H1 (cell line): Measurements from ENCODE around the gene EPX. TPM values are rescaled to one million over a fixed set of nuclear protein-coding genes. Genes with fewer than 3 reads are reported as not detected.

Source experiments
- CTCF ChIA-PET: fragments of 300-600 bp; sonication (Branson Sonifier 250); formaldehyde crosslinking; loops from one replicate; lab custom pipeline; 2021; ENCODE audit not compliant: partially characterized antibody; lab: Charles Lee
- POLR2A ChIA-PET: fragments of 300-600 bp; sonication (Branson Sonifier 250); formaldehyde crosslinking; loops from one replicate; lab custom pipeline; 2021; ENCODE audit warnings: inconsistent platforms; ENCODE audit not compliant: partially characterized antibody; lab: Charles Lee
- DNase-seq, 2 experiments: peaks; one replicate each; pipeline versions ENCODE4 v3.0.0 to v3.0.0-alpha.2; 2010 to 2022; ENCODE audit warnings: low spot score in 2 of 2, low read depth in 1 of 2, mixed read lengths in 1 of 2
- FAIRE-seq: peaks from 2 replicates; lab custom pipeline; 2011; peaks lifted over from hg19 to GRCh38; lab: Jason Lieb, UNC
- H2AFZ ChIP-seq: 2 replicates; pipeline ENCODE4 v1.8.1; 2012; ENCODE audit warnings: low read length, inconsistent platforms
- H2AK5ac ChIP-seq: 2 replicates; pipeline ENCODE4 v1.6.1; 2013; ENCODE audit warnings: low read depth, low read length
- H2BK120ac ChIP-seq: replicated peaks from 2 replicates; pipeline ENCODE3; 2013; ENCODE audit warnings: low read depth, low read length, inconsistent platforms
- H2BK12ac ChIP-seq: 2 replicates; pipeline ENCODE4 v1.6.1; 2013; ENCODE audit warnings: low read depth, low read length
- H2BK15ac ChIP-seq: 2 replicates; pipeline ENCODE4 v1.6.1; 2013; ENCODE audit warnings: low read length
- H2BK20ac ChIP-seq: 2 replicates; pipeline ENCODE4 v1.6.1; 2013; ENCODE audit warnings: low read length
- H2BK5ac ChIP-seq: 2 replicates; pipeline ENCODE4 v1.6.1; 2013; ENCODE audit warnings: low read depth, low read length
- H3K14ac ChIP-seq: 2 replicates; pipeline ENCODE4 v1.6.1; 2013; ENCODE audit warnings: inconsistent platforms; ENCODE audit not compliant: insufficient read length
- H3K18ac ChIP-seq: 2 replicates; pipeline ENCODE4 v1.6.1; 2013; ENCODE audit warnings: low read length; ENCODE audit errors: extremely low read depth
- H3K23ac ChIP-seq: 2 replicates; pipeline ENCODE4 v1.6.1; 2013; ENCODE audit warnings: inconsistent platforms; ENCODE audit not compliant: insufficient read length
- H3K23me2 ChIP-seq: 2 replicates; pipeline ENCODE4 v1.6.1; 2013; ENCODE audit warnings: low read depth, low read length
- H3K27ac ChIP-seq: 2 replicates; pipeline ENCODE4 v1.6.1; 2011; ENCODE audit warnings: low read depth, low read length, inconsistent platforms
- H3K27me3 ChIP-seq, 4 experiments: replicated peaks in 1 of 4; 1 replicate in 1 of 4; 2 replicates in 3 of 4; pipeline versions ENCODE4 v1.6.1 to v1.8.1; 2011 to 2013; ENCODE audit warnings: low read length in 3 of 4, mild to moderate bottlenecking in 3 of 4, inconsistent platforms in 2 of 4, mixed read lengths in 2 of 4, moderate library complexity in 1 of 4; ENCODE audit not compliant: control insufficient read depth in 3 of 4, insufficient read depth in 3 of 4; ENCODE audit errors: extremely low read depth in 1 of 4
- H3K36me3 ChIP-seq, 4 experiments: 2 replicates each; pipeline versions ENCODE4 v1.6.1 to v1.8.1; 2011 to 2013; ENCODE audit warnings: mild to moderate bottlenecking in 4 of 4, low read length in 3 of 4, moderate library complexity in 2 of 4, control low read depth in 1 of 4, inconsistent platforms in 1 of 4; ENCODE audit not compliant: insufficient read depth in 4 of 4, control insufficient read depth in 2 of 4
- H3K4ac ChIP-seq: replicated peaks from 2 replicates; pipeline ENCODE3; 2013; ENCODE audit warnings: low read length, low read depth, mixed read lengths, inconsistent platforms; ENCODE audit not compliant: insufficient read length
- H3K4me1 ChIP-seq, 4 experiments: replicated peaks in 1 of 4; 1 replicate in 1 of 4; 2 replicates in 3 of 4; pipeline versions ENCODE4 v1.6.1 to v1.8.1; 2011 to 2013; ENCODE audit warnings: low read length in 3 of 4, inconsistent platforms in 2 of 4, mixed read lengths in 1 of 4; ENCODE audit not compliant: insufficient read depth in 4 of 4, control insufficient read depth in 3 of 4
- H3K4me2 ChIP-seq, 2 experiments: 2 replicates each; pipeline versions ENCODE4 v1.6.1 to v1.8.1; 2011 to 2013; ENCODE audit warnings: low read depth in 2 of 2, low read length in 2 of 2, control low read depth in 1 of 2, inconsistent platforms in 1 of 2, mild to moderate bottlenecking in 1 of 2; ENCODE audit not compliant: insufficient read depth in 1 of 2
- H3K4me3 ChIP-seq, 4 experiments: fragments of 200-600, 300-600 bp in 1 of 4; sonication (generic), shearing (Covaris generic), sonication (Bioruptor Twin) in 1 of 4; 2 replicates each; pipeline versions ENCODE4 v1.5.1 to v1.8.1; 2011 to 2016; ENCODE audit warnings: low read length in 4 of 4, low read depth in 3 of 4, control low read depth in 2 of 4, inconsistent platforms in 2 of 4, mild to moderate bottlenecking in 2 of 4, mixed read lengths in 1 of 4, moderate library complexity in 1 of 4; ENCODE audit not compliant: insufficient read depth in 2 of 4; ENCODE audit errors: extremely low read depth in 1 of 4
- H3K56ac ChIP-seq: replicated peaks from 2 replicates; pipeline ENCODE3; 2013; ENCODE audit warnings: low read depth, mild to moderate bottlenecking, mixed read lengths, low read length, inconsistent platforms; ENCODE audit not compliant: insufficient read length
- H3K79me1 ChIP-seq: 2 replicates; pipeline ENCODE4 v1.6.1; 2013; ENCODE audit warnings: low read depth, low read length, control low read depth
- H3K79me2 ChIP-seq, 2 experiments: 2 replicates each; pipeline versions ENCODE4 v1.6.1 to v1.8.1; 2012 to 2013; ENCODE audit warnings: low read length in 2 of 2, mild to moderate bottlenecking in 2 of 2, inconsistent platforms in 1 of 2; ENCODE audit not compliant: insufficient read depth in 2 of 2, control insufficient read depth in 1 of 2
- H3K9ac ChIP-seq, 4 experiments: replicated peaks in 1 of 4; 1 replicate in 1 of 4; 2 replicates in 3 of 4; pipeline versions ENCODE4 v1.6.1 to v1.8.1; 2011 to 2013; ENCODE audit warnings: low read depth in 3 of 4, low read length in 3 of 4, control low read depth in 2 of 4, mild to moderate bottlenecking in 2 of 4, moderate library complexity in 2 of 4, inconsistent platforms in 1 of 4; ENCODE audit errors: extremely low read depth in 1 of 4
- H3K9me3 ChIP-seq, 2 experiments: 2 replicates each; pipeline versions ENCODE4 v1.6.1 to v1.8.1; 2012 to 2013; ENCODE audit warnings: mild to moderate bottlenecking in 2 of 2, moderate library complexity in 2 of 2, control low read depth in 1 of 2, inconsistent platforms in 1 of 2, low read depth in 1 of 2, low read length in 1 of 2, mixed read lengths in 1 of 2; ENCODE audit not compliant: insufficient read depth in 2 of 2
- H4K20me1 ChIP-seq, 2 experiments: replicated peaks in 1 of 2; 2 replicates each; pipeline versions ENCODE3 to v1.8.1; 2011 to 2013; ENCODE audit warnings: inconsistent platforms in 2 of 2, low read length in 2 of 2, mild to moderate bottlenecking in 1 of 2; ENCODE audit not compliant: insufficient read depth in 2 of 2, control insufficient read depth in 1 of 2
- H4K5ac ChIP-seq: 2 replicates; pipeline ENCODE4 v1.6.1; 2013; ENCODE audit warnings: low read length, low read depth, mixed read lengths, inconsistent platforms; ENCODE audit not compliant: insufficient read length
- H4K8ac ChIP-seq: 2 replicates; pipeline ENCODE4 v1.8.0; 2013; ENCODE audit warnings: mild to moderate bottlenecking, moderate library complexity, low read length, inconsistent platforms; ENCODE audit not compliant: insufficient read depth; ENCODE audit errors: extremely low read depth
- H4K91ac ChIP-seq: replicated peaks from 2 replicates; pipeline ENCODE3; 2013; ENCODE audit warnings: low read length, mixed read lengths, inconsistent platforms; ENCODE audit not compliant: insufficient read length
- ASH2L ChIP-seq: fragments of 200-600, 300-600 bp; sonication (generic); IDR thresholded peaks from one replicate; pipeline ENCODE4 v1.7.1; 2017; ENCODE audit warnings: low read length
- BCL11A ChIP-seq, 2 experiments: IDR thresholded peaks; one replicate each; pipeline ENCODE4 v1.6.1; 2011; ENCODE audit warnings: low read depth in 2 of 2, low read length in 2 of 2, mild to moderate bottlenecking in 2 of 2
- BRCA1 ChIP-seq: IDR thresholded peaks from 2 replicates; pipeline ENCODE4 v1.6.1; 2012; ENCODE audit warnings: low read depth, low read length, improper control_type of control experiment
- EGR1 ChIP-seq: IDR thresholded peaks from 2 replicates; pipeline ENCODE4 v1.6.1; 2011; ENCODE audit warnings: low read depth, low read length, borderline replicate concordance
- GTF2F1 ChIP-seq: IDR thresholded peaks from 2 replicates; pipeline ENCODE4 v1.6.1; 2012; ENCODE audit warnings: low read depth, low read length, improper control_type of control experiment, borderline replicate concordance
- POLR2AphosphoS5 ChIP-seq: IDR thresholded peaks from 2 replicates; pipeline ENCODE4 v1.6.1; 2011; ENCODE audit warnings: low read depth, low read length
- RAD21 ChIP-seq, 2 experiments: IDR thresholded peaks in 1 of 2; conservative IDR thresholded peaks in 1 of 2; 2 replicates each; pipeline ENCODE4 v1.6.1; 2011; ENCODE audit warnings: low read depth in 2 of 2, low read length in 2 of 2, improper control_type of control experiment in 1 of 2, inconsistent platforms in 1 of 2, mild to moderate bottlenecking in 1 of 2, moderate library complexity in 1 of 2
- SIRT6 ChIP-seq: IDR thresholded peaks from one replicate; pipeline ENCODE4 v1.7.1; 2012; ENCODE audit warnings: low read length, inconsistent platforms
- SP1 ChIP-seq: IDR thresholded peaks from 2 replicates; pipeline ENCODE4 v1.6.1; 2011; ENCODE audit warnings: low read depth, low read length
- SP2 ChIP-seq: IDR thresholded peaks from 2 replicates; pipeline ENCODE4 v1.6.1; 2012; ENCODE audit warnings: mild to moderate bottlenecking, low read length, inconsistent platforms
- TCF12 ChIP-seq: IDR thresholded peaks from 2 replicates; pipeline ENCODE4 v1.6.1; 2011; ENCODE audit warnings: low read depth, mild to moderate bottlenecking, low read length
- YY1 ChIP-seq: IDR thresholded peaks from 2 replicates; pipeline ENCODE4 v1.6.1; 2011; ENCODE audit warnings: low read depth, mild to moderate bottlenecking, low read length
- WGBS, 2 experiments: shearing (Covaris generic) in 1 of 2; methylation state at CpG; one replicate each; pipeline versions ENCODE4 v1.1.6 to v1.1.7; 2013 to 2015; ENCODE audit warnings: low lambda C conversion rate in 2 of 2, mixed read lengths in 2 of 2, inconsistent platforms in 1 of 2, low coverage in 1 of 2, missing lambda C conversion rate in 1 of 2; ENCODE audit not compliant: insufficient replicate concordance in 2 of 2, insufficient coverage in 1 of 2, insufficient read length in 1 of 2; ENCODE audit errors: extremely low coverage in 1 of 2, missing lambda C conversion rate in 1 of 2; 5-methylcytosine and 5-hydroxymethylcytosine counted together
- polyA plus RNA-seq, 7 experiments: library from polyadenylated mRNA; depleted of rRNA in 3 of 7; stranded (reverse) in 5 of 7; unstranded in 2 of 7; fragments of >200 nt in 5 of 7; fragments of 200-250 nt in 2 of 7; gene quantifications; 1 replicate in 5 of 7; 2 replicates in 1 of 7; 4 replicates in 1 of 7; pipeline versions ENCODE4 v1.2.1 to v1.2.3, GENCODE V29; 2011 to 2013; ENCODE audit warnings: missing spikeins in 2 of 7, mixed read lengths in 2 of 7
- total RNA-seq: library from RNA; stranded (reverse); fragmentation: NEBNext Ultra II Directional; extraction: Animal tissue kit (Norgen Biotek cat#: 25700); gene quantifications from 2 replicates; pipeline ENCODE4 v1.2.1, GENCODE V29; 2021
- TF ChIP-seq, protein P1 (sequence below): IDR thresholded peaks from 2 replicates; pipeline ENCODE4 v1.6.1; 2012; ENCODE audit warnings: inconsistent platforms
- TF ChIP-seq, protein P2 (sequence below): IDR thresholded peaks from 2 replicates; pipeline ENCODE4 v1.6.1; 2011; ENCODE audit warnings: low read length, improper control_type of control experiment

EPX gene
- total and polyA plus RNA-seq, 2 of the 8 experiments (the other 6 are each of a cell fraction or from before 2014, with no cell fraction given) = not detected

DNA sequence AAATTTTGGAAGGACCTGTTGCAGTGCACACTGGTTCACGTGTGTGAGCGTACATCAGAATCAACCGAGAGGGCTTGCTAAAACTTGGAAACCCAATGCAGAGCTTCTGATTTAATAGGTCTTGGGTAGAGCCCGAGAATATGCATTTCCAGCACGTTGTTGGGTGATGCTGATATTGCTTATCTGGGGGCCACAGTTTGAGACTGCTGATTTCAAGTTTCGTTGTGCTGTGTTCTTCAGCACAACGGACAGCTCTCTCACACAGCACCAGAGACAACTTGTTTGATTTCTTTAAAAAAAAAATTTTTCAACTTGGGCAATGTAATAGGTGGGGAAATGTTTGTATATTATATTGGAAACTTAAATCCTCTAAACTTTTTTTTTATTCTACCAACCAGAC, 16.3 kb upstream of the EPX start:
- DNase-seq (no peak), FAIRE-seq (no peak)
- no peak overlapping the region for H3K14ac ChIP-seq
- WGBS, 2 experiments = 61% methylated on average over 7 of the region's 7 CpGs; no CpG with 5 or more reads in 1 of the 2 experiments
- H3K4me2 ChIP-seq = no peak overlapping the region
- CTCF ChIA-PET = interaction anchor here (0.6 to 11.5 kb wide), 5 partner anchors 24 to 342 kb away, joined by 3 to 71 read pairs (median 7); no protein-coding TSS in a partner anchor
- no peaks in the 10 kb centered on the region for H3K4me1 ChIP-seq
- no peak overlapping the region for H3K4ac ChIP-seq
- H2AFZ ChIP-seq = no peak overlapping the region
- H3K18ac ChIP-seq = no peak overlapping the region
- H4K20me1 ChIP-seq = peaks cover 0 to 4% of the 10 kb centered on the region in 2 experiments
- no peak overlapping the region for H4K5ac ChIP-seq
- H3K79me1 ChIP-seq = no peaks in the 10 kb centered on the region
- no peak overlapping the region for H2BK15ac ChIP-seq
- H3K36me3 ChIP-seq = no peaks in the 10 kb centered on the region
- H4K91ac ChIP-seq = no peak overlapping the region
- POLR2A ChIA-PET = interaction anchor here (0.7 kb wide), 1 partner anchor 223 kb away, joined by 3 read pairs; no protein-coding TSS in a partner anchor
- H3K27me3 ChIP-seq = peaks cover 0 to 3% (median 2%) of the 10 kb centered on the region in 4 experiments; a peak in 1 of 7 replicates
- H3K27ac ChIP-seq = no peak overlapping the region
- no peak overlapping the region for H3K4me3 ChIP-seq
- no peak overlapping the region for H2BK5ac ChIP-seq
- H3K23me2 ChIP-seq = no peaks in the 10 kb centered on the region
- no peak overlapping the region for H2BK20ac ChIP-seq
- no peak overlapping the region for H3K56ac ChIP-seq
- no peak overlapping the region for H2AK5ac ChIP-seq
- H3K9me3 ChIP-seq = no peaks in the 10 kb centered on the region
- no peaks in the 10 kb centered on the region for H3K79me2 ChIP-seq
- no peak overlapping the region for H3K23ac ChIP-seq
- H2BK120ac ChIP-seq = no peak overlapping the region
- H2BK12ac ChIP-seq = no peak overlapping the region
- H3K9ac ChIP-seq = no peak overlapping the region
- no peak overlapping the region for H4K8ac ChIP-seq
- TF ChIP-seq TCF12 (no peak), SIRT6 (no peak), SP1 (no peak), GTF2F1 (no peak), POLR2AphosphoS5 (no peak), YY1 (no peak), BCL11A (IDR thresholded peaks at IDR 0.05; ENCODE audit: low read depth in 2 of 2, low read length in 2 of 2) (no peak), RAD21 (IDR thresholded peaks at IDR 0.05 in 1 of 2, conservative IDR thresholded peaks at IDR 0.05 in 1 of 2; ENCODE audit: low read depth in 2 of 2, low read length in 2 of 2) (no peak), ASH2L (no peak), SP2 (no peak), EGR1 (no peak), BRCA1 (no peak)
- TF ChIP-seq, protein P1, sequence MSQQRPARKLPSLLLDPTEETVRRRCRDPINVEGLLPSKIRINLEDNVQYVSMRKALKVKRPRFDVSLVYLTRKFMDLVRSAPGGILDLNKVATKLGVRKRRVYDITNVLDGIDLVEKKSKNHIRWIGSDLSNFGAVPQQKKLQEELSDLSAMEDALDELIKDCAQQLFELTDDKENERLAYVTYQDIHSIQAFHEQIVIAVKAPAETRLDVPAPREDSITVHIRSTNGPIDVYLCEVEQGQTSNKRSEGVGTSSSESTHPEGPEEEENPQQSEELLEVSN = no peak
- TF ChIP-seq, protein P2, sequence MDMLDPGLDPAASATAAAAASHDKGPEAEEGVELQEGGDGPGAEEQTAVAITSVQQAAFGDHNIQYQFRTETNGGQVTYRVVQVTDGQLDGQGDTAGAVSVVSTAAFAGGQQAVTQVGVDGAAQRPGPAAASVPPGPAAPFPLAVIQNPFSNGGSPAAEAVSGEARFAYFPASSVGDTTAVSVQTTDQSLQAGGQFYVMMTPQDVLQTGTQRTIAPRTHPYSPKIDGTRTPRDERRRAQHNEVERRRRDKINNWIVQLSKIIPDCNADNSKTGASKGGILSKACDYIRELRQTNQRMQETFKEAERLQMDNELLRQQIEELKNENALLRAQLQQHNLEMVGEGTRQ = no peak
